GM21367 (cell line): ENCODE measurements around the gene BRF1.

ENCODE experiments used
- ATAC-seq: cut with Tn5 transposase; IDR thresholded peaks from one replicate; pipeline ENCODE4 v1.9.1; 2021; ENCODE audit not compliant: unreplicated experiment

The BRF1 gene

DNA sequence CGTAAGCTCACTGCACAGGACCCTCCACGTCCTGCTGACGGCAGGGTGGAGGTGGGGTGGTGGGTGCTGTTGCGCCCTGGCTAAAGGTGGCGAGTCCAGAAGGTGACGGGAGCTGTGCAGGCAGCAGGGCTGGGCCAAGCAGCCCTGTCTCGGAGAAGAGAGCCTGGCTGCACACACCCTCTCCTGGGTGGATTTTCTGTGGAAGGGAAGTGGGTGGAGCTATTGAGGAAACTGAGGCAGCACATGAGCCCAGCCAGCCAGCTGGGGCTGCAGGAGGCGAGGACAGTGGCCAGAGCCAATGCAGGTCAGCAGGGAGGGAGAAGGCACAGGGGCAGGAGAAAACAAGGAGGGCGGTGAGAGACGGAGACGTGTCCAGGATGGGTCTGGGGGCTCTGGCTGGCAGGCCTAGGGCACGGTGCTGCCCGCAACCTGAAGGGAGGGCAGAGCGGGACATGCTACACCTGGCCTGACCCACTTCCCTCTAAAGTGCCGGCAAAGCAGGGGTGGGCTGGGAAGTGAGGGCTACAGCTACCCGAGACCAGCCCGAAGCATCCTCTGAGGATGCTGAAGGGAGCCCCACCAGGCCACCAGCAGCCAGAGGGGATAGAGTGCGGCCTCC is 32.0 kb downstream of the BRF1 start:
- ATAC-seq: no peak

DNA sequence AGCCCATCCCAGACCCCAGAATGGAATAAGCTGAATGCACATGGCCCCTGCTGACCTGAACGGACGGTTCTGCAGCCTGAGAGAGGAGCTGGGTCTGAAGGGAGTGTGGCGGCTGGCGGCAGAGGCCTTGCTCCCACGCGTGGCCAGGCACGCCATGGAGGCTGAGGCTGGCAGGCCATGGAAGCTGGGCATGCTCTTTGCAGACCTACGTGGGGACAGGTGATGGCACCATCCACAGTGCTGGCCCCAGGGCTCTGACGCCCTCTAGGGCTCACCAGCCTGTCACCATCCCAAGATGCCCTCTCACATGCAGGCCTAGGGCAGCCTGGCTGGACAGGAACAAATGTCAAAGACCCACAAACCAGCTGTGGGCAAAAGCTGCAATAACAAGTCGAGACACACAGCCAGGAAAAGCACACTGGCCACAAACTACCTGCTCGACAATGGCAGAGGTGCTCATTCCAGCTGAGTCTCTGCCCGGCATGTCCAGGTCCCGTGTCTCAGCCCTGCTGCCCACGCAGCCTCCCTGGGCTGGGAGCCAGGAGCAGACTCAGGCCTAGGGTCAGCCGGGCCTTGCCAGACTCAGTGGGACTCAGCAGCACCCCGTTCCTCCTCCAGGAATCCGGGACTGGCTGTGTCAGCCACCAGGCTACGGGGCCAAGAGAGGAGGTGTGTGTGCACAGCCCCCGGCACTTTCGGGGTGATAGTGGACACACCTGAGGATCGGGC is 32.8 kb downstream of the BRF1 start:
- ATAC-seq: no peak

- no peak for ATAC-seq
These were observed 39.0 kb downstream of the BRF1 start for GRCh38 chr14:105261781-105262180.

GRCh38 chr14:105260959-105261358 is 39.8 kb downstream of the BRF1 start:
- no peak for ATAC-seq

DNA sequence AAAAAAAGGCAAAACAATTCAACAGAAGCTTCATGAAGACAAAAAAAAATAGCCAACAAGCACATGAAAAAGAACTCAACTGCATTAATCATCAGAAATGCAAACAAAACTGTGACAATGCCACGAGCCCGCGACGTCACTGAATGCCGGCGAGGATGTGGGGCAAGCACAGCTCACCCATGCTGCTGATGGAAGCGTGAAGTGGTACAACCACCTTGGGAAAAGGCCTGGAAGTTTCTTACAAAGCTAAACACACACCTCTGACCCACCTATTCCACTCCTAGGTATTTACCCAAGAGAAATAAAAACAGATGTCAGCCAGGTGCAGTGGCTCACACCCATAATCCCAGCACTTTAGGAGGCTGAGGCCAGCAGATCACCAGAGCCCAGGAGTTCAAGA is 42.0 kb downstream of the BRF1 start:
- no peak for ATAC-seq

GRCh38 chr14:105257464-105257863 is 43.3 kb downstream of the BRF1 start:
- ATAC-seq: no peak

DNA sequence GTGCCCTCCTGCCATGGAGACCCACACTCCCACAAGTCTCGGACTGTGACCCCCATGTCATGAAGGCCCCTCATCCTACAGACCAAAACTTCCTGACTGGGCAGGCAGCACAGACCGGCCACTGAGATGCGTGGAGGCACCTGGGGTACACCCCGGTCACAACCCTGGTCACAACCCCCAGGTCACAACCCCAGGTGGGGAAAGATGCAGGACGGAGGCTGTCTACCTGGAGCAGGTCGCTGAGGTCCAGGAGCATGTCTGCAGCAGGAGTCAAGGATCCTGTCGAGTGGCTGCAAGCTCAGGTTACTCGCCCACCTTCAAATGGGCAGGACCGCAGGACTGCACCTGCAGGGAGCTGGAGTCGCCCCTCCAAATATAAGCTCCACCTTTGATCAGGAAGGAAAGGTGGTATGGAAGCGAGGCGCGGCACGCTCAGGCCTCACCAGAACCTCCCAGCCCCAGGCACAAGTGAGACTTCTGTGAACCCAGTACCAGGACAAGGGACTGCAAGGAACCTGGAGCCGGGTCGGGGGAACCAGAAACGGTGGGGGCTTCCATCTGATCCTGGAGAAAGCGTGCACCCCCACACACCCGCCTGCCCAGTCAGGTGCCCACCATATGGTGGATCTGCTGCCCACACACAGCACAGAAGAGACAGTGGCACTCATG is 44.4 kb downstream of the BRF1 start:
- ATAC-seq: no peak

DNA sequence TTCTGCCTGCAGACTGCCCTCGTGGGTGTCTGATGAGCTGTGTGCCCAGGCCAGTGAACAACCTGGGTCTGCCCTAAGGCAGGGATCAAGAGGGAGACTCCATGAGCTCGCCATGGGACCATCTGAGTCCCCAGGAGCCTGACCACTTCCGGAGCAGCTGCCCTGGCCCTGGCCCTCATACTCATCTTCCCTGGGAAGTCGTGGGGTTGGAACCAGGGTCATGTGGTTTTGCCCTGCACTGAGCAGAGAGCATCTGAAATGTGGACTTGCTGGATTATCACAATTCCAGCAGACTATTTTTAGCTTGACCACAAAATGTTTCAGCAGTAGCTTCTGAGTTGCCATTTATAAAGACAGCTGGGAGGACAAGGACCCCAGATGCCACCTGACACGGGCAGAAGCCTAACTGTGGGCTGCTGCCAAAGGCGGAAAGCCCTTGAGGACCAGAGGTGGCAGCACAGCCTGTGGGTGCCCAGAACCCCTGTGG is 45.7 kb downstream of the BRF1 start:
- no peak for ATAC-seq

GRCh38 chr14:105253329-105253682 is 47.5 kb downstream of the BRF1 start:
- ATAC-seq: no peak

- no peak for ATAC-seq
These were observed 48.1 kb downstream of the BRF1 start for GRCh38 chr14:105252552-105253328.

DNA sequence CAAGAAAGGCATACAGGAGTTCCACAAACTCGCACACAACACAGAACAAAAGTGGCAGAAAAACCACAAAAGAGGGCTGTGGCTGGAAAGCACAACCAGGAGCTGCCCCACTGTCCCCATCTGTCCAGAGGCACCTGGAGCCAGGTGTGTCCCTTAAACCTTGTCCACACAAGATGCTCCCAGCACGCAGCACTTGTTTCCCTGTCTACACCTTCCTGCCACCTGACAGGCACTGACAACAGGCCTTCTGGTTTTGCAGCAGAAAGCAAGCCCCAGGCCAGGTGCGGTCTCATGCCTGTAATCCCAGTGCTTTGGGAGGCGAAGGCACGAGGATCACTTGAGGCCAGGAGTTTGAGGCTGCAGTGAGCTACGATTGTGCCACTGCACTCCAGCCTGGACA is 48.9 kb downstream of the BRF1 start:
- no peak for ATAC-seq

DNA sequence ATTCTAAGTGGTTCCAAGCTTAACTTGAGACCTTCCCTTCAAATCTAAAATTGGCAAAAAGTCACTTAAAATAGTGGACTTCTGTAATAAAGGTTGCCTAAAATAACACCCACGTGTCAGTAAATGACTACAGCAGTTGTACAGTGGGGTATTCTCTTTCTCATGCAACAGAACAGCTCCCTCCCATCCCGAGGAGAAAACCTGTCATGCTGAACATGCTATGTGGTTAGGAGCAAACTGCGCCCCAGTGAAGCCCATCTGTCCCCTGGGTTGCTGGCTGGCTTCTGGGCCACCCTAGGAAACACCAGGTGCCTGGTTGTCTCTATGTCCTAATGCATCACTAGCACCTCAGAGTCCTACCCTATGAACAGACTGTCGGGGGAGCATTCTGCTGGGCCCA is 49.8 kb downstream of the BRF1 start:
- no peak for ATAC-seq

- no peak for ATAC-seq
These were observed 50.8 kb downstream of the BRF1 start for GRCh38 chr14:105250008-105250366.

- no peak for ATAC-seq
These were observed 51.4 kb downstream of the BRF1 start for GRCh38 chr14:105249182-105250007.

DNA sequence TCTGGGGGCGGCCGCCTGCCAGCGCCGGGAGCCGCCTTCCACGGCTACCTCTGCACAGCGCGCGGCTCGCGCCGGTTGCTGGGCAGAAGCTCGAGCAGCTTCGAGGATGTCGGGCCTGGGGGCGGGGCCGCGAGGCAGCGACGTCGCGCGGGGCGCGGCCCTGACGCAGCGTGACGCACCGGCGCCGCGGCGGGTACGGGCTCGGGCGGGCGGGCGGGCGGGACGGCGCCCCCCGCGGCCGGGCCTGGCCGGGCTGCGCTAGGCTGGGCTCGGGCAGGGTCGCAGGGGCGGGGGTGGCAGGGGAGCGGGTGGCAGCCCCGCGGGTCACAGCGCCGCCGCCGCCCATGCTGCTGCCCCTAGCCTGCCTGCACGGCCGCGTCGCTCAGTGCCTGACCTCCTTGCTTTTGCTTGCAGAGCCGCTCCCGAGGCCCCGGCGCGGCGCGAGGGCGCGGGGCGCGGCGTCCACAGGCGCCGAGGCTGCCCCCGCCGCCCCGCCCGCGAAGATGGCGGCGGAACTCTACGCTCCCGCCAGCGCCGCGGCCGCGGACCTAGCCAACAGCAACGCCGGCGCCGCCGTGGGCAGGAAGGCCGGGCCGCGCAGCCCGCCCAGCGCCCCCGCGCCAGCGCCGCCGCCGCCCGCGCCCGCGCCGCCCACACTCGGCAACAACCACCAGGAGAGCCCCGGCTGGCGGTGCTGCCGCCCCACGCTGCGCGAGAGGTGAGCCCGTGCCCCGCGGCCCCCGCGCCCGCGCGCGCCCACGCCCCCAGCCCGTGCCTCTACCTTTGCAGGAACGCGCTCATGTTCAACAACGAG is 52.2 kb downstream of the BRF1 start, which contains the start of gene BTBD6:
Gene BTBD6, plus strand, starts transcription at position 166 of the 814 bp plus-strand sequence. Its CDS starts 179 bp downstream, at position 345.
- peak; percentile 79 for ATAC-seq

DNA sequence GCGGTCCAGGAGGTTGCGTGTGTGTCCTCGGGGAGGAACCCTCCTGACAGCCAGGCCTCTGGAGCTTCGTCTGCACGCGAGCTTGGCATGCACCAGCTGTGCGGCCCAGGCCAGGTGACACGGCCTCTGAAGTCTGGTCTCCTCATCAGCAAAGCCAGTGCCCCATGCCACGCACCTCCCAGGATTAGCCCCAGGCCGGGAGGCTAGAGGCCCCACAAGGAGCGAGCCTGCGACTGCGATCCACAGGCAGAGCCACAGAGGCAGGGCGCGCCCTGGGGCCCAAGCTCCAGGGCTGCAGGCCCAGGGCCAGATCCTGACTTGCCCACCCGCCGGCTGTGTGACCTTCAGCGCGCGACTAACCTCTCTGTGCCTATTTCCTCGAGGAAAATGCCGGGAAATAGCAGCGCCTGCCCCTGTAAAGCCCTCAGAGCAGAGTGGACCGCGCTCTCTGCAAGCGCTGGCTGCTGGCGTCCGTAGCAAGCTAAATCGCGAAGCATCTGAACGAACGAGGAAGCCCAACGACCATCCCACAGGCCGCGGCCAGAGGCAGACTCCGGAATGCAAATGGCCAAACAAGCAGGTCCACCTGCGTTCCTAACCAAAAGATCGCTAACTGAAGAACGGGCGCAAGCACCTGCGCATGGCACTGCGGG is 53.0 kb downstream of the BRF1 start:
- ATAC-seq: peak; percentile 6

GRCh38 chr14:105247026-105247425 is 53.8 kb downstream of the BRF1 start:
- no peak for ATAC-seq

DNA sequence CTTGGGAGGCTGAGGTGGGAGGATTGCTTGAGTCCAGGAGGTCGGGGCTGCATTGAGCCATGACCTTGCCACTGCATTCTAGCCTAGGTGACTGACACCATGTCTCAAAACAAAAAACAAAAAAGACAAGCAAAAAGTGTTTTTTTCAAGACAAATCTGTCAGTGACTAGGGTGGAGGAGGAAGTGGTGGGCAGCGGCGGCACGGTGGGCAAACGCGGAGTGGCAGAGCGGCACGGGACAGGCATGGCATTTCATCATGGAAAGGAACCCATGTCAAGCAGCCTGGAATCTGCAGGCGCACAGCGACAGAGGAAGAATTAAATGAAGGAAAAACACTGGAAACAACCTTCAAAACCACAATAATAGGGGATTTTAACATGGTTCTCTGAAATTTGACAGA is 56.5 kb downstream of the BRF1 start:
- ATAC-seq: no peak

DNA sequence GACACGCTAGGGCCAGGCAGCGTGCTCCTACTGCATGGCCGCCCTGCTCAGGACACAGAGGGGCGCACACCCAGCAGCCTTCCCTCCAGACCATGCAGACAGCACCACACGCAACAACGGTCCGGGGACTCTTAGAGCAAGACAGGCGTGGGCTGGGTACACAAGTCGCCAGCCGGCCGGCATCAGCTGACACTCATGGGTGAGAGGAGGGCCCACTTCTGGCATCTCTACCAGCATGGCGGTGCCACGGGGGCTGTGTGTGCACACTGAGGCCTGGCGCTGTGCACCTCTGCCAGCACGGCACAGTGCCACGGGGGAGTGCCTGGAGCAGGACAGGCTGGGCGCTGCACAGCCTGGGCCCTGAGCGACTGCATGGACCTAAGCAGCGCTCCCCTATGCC is 59.2 kb downstream of the BRF1 start:
- no peak for ATAC-seq
